Posterior cingulate gyrus (tissue), 11 donors: ENCODE data around the gene GRM8.

Experiments
- DNase-seq, 10 donors: peaks; one replicate each; pipeline versions ENCODE4 v3.0.0 to v3.0.0-alpha.2; 2020 to 2021; ENCODE audit warnings: mixed read lengths in 3 of 10
- intact Hi-C: fragments of 100-400 bp; cut with DNase I; formaldehyde crosslinking; loops from one replicate; pipeline ENCODE4 v1.15.1; 2023

GRM8 gene

GRCh38 chr7:127252778-127253280 is at the start of gene GRM8:
GRM8 (minus strand) TSS chr7:127252941.
- intact Hi-C loops: loop anchor here (5.0 kb wide), 1 partner anchor 146 kb away; no protein-coding TSS in a partner anchor

GRCh38 chr7:127290801-127291361 is 38.1 kb upstream of the GRM8 start:
- intact Hi-C loops: no loop called here
- no peak for DNase-seq

More at GRCh38 chr7:127252778-127253280, at the start of gene GRM8:
- peak in 9 of 10 donors; percentile 25 to 92 (median 52) for DNase-seq

- intact Hi-C loops: no loop called here
Observed at GRCh38 chr7:127290116-127290655, 37.4 kb upstream of the GRM8 start.

GRCh38 chr7:127287133-127287532 is 34.4 kb upstream of the GRM8 start:
- DNase-seq: no peak
- intact Hi-C loops: no loop called here

More at GRCh38 chr7:127290116-127290655, 37.4 kb upstream of the GRM8 start:
- no peak for DNase-seq

GRCh38 chr7:127270093-127270492 is 17.4 kb upstream of the GRM8 start:
- intact Hi-C loops: no loop called here
- no peak for DNase-seq

- no peak for DNase-seq
- intact Hi-C loops: no loop called here
Observed at GRCh38 chr7:127266047-127266446, 13.3 kb upstream of the GRM8 start.

- no peak for DNase-seq
- intact Hi-C loops: no loop called here
Observed at GRCh38 chr7:127264219-127264618, 11.5 kb upstream of the GRM8 start.

- no peak for DNase-seq
- intact Hi-C loops: no loop called here
Observed at GRCh38 chr7:127258111-127258510, 5.4 kb upstream of the GRM8 start.

GRCh38 chr7:127257086-127257485 is 4.3 kb upstream of the GRM8 start:
- no peak for DNase-seq
- intact Hi-C loops: no loop called here

- intact Hi-C loops: no loop called here
- DNase-seq: no peak
Observed at GRCh38 chr7:127256041-127256725, 3.4 kb upstream of the GRM8 start.

GRCh38 chr7:127254163-127254684 is 1.5 kb upstream of the GRM8 start:
- no peak for DNase-seq
- intact Hi-C loops: loop anchor here (5.0 kb wide), 1 partner anchor 147 kb away; no protein-coding TSS in a partner anchor

GRCh38 chr7:127253281-127254162 is 781 bp upstream of the GRM8 start:
- DNase-seq: peak; percentile 60 to 96 (median 74)
- intact Hi-C loops: loop anchor here (5.0 kb wide), 1 partner anchor 146 kb away; no protein-coding TSS in a partner anchor

- intact Hi-C loops: loop anchor here (5.0 kb wide), 1 partner anchor 145 kb away; no protein-coding TSS in a partner anchor
- DNase-seq: no peak
Observed at GRCh38 chr7:127252377-127252713, 396 bp downstream of the GRM8 start.

- intact Hi-C loops: loop anchor here (5.0 kb wide), 1 partner anchor 144 kb away; no protein-coding TSS in a partner anchor
- peak in 3 of 10 donors; percentile 16 to 82 (median 69) for DNase-seq
Observed at GRCh38 chr7:127251465-127252376, 1.0 kb downstream of the GRM8 start.

- intact Hi-C loops: loop anchor here (5.0 kb wide), 1 partner anchor 144 kb away; no protein-coding TSS in a partner anchor
- DNase-seq: peak in 7 of 10 donors; percentile 21 to 86 (median 43)
Observed at GRCh38 chr7:127251036-127251464, 1.7 kb downstream of the GRM8 start.

- no peak for DNase-seq
- intact Hi-C loops: loop anchor here (5.0 kb wide), 1 partner anchor 143 kb away; no protein-coding TSS in a partner anchor
Observed at GRCh38 chr7:127250312-127251035, 2.3 kb downstream of the GRM8 start.

- DNase-seq: no peak
- intact Hi-C loops: no loop called here
Observed at GRCh38 chr7:127245607-127246006, 7.1 kb downstream of the GRM8 start.

- intact Hi-C loops: no loop called here
Observed at GRCh38 chr7:127245002-127245401, 7.7 kb downstream of the GRM8 start.

More at GRCh38 chr7:127245002-127245401, 7.7 kb downstream of the GRM8 start:
- no peak for DNase-seq
